HL-60 (cell line): ENCODE data around the gene PTPRN2.

Experiments
- GABPA ChIP-seq: IDR thresholded peaks from 2 replicates; pipeline ENCODE4 v1.6.1; 2012; ENCODE audit warnings: low read depth
- POLR2AphosphoS5 ChIP-seq: IDR thresholded peaks from 2 replicates; pipeline ENCODE4 v1.6.1; 2012; ENCODE audit warnings: low read depth
- TF ChIP-seq, protein P1 (sequence below): IDR thresholded peaks from one replicate; pipeline ENCODE4 v1.5.1; 2011; ENCODE audit warnings: low read length, control low read depth, inconsistent platforms; ENCODE audit not compliant: insufficient read depth

- TF ChIP-seq, protein P1, sequence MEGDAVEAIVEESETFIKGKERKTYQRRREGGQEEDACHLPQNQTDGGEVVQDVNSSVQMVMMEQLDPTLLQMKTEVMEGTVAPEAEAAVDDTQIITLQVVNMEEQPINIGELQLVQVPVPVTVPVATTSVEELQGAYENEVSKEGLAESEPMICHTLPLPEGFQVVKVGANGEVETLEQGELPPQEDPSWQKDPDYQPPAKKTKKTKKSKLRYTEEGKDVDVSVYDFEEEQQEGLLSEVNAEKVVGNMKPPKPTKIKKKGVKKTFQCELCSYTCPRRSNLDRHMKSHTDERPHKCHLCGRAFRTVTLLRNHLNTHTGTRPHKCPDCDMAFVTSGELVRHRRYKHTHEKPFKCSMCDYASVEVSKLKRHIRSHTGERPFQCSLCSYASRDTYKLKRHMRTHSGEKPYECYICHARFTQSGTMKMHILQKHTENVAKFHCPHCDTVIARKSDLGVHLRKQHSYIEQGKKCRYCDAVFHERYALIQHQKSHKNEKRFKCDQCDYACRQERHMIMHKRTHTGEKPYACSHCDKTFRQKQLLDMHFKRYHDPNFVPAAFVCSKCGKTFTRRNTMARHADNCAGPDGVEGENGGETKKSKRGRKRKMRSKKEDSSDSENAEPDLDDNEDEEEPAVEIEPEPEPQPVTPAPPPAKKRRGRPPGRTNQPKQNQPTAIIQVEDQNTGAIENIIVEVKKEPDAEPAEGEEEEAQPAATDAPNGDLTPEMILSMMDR: no peak
- TF ChIP-seq POLR2AphosphoS5: no peak
- TF ChIP-seq GABPA: no peak
These were observed 621.1 kb downstream of the PTPRN2 start for GRCh38 chr7:157966490-157966889.
